H1 (cell line): Measurements from ENCODE around the gene GCNA. TPM values are rescaled to one million over a fixed set of nuclear protein-coding genes. Genes with fewer than 3 reads are reported as not detected.

Experiments used
- BCL11A ChIP-seq, 2 experiments: IDR thresholded peaks; one replicate each; pipeline ENCODE4 v1.6.1; 2011; ENCODE audit warnings: low read depth in 2 of 2, low read length in 2 of 2, mild to moderate bottlenecking in 2 of 2
- CBX8 ChIP-seq: fragments of 300-800, 300-1000 bp; sonication (generic); IDR thresholded peaks from 2 replicates; pipeline ENCODE4 v1.7.1; 2016; ENCODE audit warnings: low read depth, low read length, borderline replicate concordance
- CEBPB ChIP-seq: IDR thresholded peaks from 2 replicates; pipeline ENCODE4 v1.6.1; 2012; ENCODE audit warnings: low read depth, low read length
- NANOG ChIP-seq: IDR thresholded peaks from 2 replicates; pipeline ENCODE4 v1.6.1; 2011; ENCODE audit warnings: low read length, low read depth, mild to moderate bottlenecking, inconsistent platforms; ENCODE audit not compliant: insufficient read depth, poor library complexity, severe bottlenecking
- NRF1 ChIP-seq: IDR thresholded peaks from 2 replicates; pipeline ENCODE4 v1.6.1; 2011; ENCODE audit warnings: mild to moderate bottlenecking, low read depth, low read length, improper control_type of control experiment
- RBBP5 ChIP-seq: IDR thresholded peaks from 2 replicates; pipeline ENCODE4 v1.7.1; 2012; ENCODE audit warnings: low read depth, mild to moderate bottlenecking, inconsistent platforms, low read length, moderate library complexity, borderline replicate concordance
- RXRA ChIP-seq: IDR thresholded peaks from 2 replicates; pipeline ENCODE4 v1.6.1; 2011; ENCODE audit warnings: low read depth, mild to moderate bottlenecking, low read length, moderate library complexity; ENCODE audit not compliant: insufficient read depth
- SAP30 ChIP-seq: fragments of 300-600 bp; sonication (generic); IDR thresholded peaks from 2 replicates; pipeline ENCODE4 v1.7.1; 2012; ENCODE audit warnings: low read length, moderate library complexity, mild to moderate bottlenecking, inconsistent platforms; ENCODE audit not compliant: insufficient read depth, insufficient replicate concordance
- SP4 ChIP-seq: IDR thresholded peaks from 2 replicates; pipeline ENCODE4 v1.6.1; 2012; ENCODE audit warnings: low read length, inconsistent platforms
- SRF ChIP-seq: IDR thresholded peaks from 2 replicates; pipeline ENCODE4 v1.6.1; 2011; ENCODE audit warnings: mild to moderate bottlenecking, low read depth, low read length, moderate library complexity
- TAF7 ChIP-seq: optimal IDR thresholded peaks from 2 replicates; pipeline ENCODE3; 2011; ENCODE audit warnings: low read depth, mild to moderate bottlenecking, inconsistent platforms, low read length, moderate library complexity, borderline replicate concordance
- TBP ChIP-seq: IDR thresholded peaks from 2 replicates; pipeline ENCODE4 v1.6.1; 2011; ENCODE audit warnings: low read depth, low read length, improper control_type of control experiment
- TEAD4 ChIP-seq: IDR thresholded peaks from 2 replicates; pipeline ENCODE4 v1.6.1; 2012; ENCODE audit warnings: low read depth, low read length, inconsistent platforms, mixed read lengths
- polyA plus RNA-seq, 7 experiments: library from polyadenylated mRNA; depleted of rRNA in 3 of 7; stranded (reverse) in 5 of 7; unstranded in 2 of 7; fragments of >200 nt in 5 of 7; fragments of 200-250 nt in 2 of 7; gene quantifications; 1 replicate in 5 of 7; 2 replicates in 1 of 7; 4 replicates in 1 of 7; pipeline versions ENCODE4 v1.2.1 to v1.2.3, GENCODE V29; 2011 to 2013; ENCODE audit warnings: missing spikeins in 2 of 7, mixed read lengths in 2 of 7
- total RNA-seq: library from RNA; stranded (reverse); fragmentation: NEBNext Ultra II Directional; extraction: Animal tissue kit (Norgen Biotek cat#: 25700); gene quantifications from 2 replicates; pipeline ENCODE4 v1.2.1, GENCODE V29; 2021
- TF ChIP-seq, protein P1 (sequence below): IDR thresholded peaks from 2 replicates; pipeline ENCODE4 v1.6.1; 2012; ENCODE audit warnings: inconsistent platforms

Gene GCNA
- total and polyA plus RNA-seq, 2 of the 8 experiments (the other 6 are each of a cell fraction or from before 2014, with no cell fraction given) = 0.41 to 0.95 TPM

GRCh38 chrX:71532753-71533425, 45.3 kb upstream of the GCNA start, which contains the start of gene OGT (continued):
- TF ChIP-seq, protein P1, sequence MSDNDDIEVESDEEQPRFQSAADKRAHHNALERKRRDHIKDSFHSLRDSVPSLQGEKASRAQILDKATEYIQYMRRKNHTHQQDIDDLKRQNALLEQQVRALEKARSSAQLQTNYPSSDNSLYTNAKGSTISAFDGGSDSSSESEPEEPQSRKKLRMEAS = peak; percentile 92
- TF ChIP-seq TEAD4 (peak; percentile 68), NRF1 (no peak), TAF7 (peak; percentile 79), RXRA (no peak), BCL11A (IDR thresholded peaks at IDR 0.05; ENCODE audit: low read depth in 2 of 2, low read length in 2 of 2) (no peak), RBBP5 (no peak), NANOG (no peak), SP4 (no peak), TBP (peak; percentile 95), SRF (no peak), SAP30 (peak; percentile 29), CBX8 (no peak), CEBPB (peak; percentile 70)
